MM.1S (cell line): ENCODE measurements around the gene E2F7.

Experiments used
- CTCF ChIP-seq: fragments of 300-600 bp; sonication (generic); IDR thresholded peaks from 2 replicates; pipeline ENCODE4 v1.5.1; 2016; ENCODE audit warnings: antibody characterized with exemption, low read length, mixed read lengths
- EZH2 ChIP-seq: fragments of 300-600 bp; sonication (generic); optimal IDR thresholded peaks from 2 replicates; pipeline ENCODE3; 2017; ENCODE audit warnings: low read depth, mild to moderate bottlenecking, antibody characterized with exemption, low read length, mixed read lengths

- TF ChIP-seq EZH2: no peak
- TF ChIP-seq CTCF: no peak
Observed at GRCh38 chr12:77102123-77102522, 36.8 kb upstream of the E2F7 start.
